Mucosa of descending colon (tissue), 3 donors: Measurements from ENCODE around the gene GLRX3. TPM values are rescaled to one million over a fixed set of nuclear protein-coding genes. Genes with fewer than 3 reads are reported as not detected.

ENCODE experiments used
- ATAC-seq: fragments of 200-7000 bp; cut with Tn5 transposase; one replicate; pipeline ENCODE4 v1.9.1; 2020; ENCODE audit warnings: mild to moderate bottlenecking, moderate library complexity
- DNase-seq, 3 donors: peaks; one replicate each; pipeline ENCODE4 v3.0.0-alpha.2; 2020
- H3K36me3 ChIP-seq: fragments of 200-600 bp; one replicate; pipeline ENCODE4 v1.8.0; 2021; ENCODE audit warnings: low read depth, mild to moderate bottlenecking
- H3K4me1 ChIP-seq: fragments of 200-600 bp; one replicate; pipeline ENCODE4 v1.8.0; 2021; ENCODE audit warnings: low read depth, mild to moderate bottlenecking
- H3K4me3 ChIP-seq: fragments of 200-600 bp; one replicate; pipeline ENCODE4 v1.8.0; 2021; ENCODE audit warnings: mild to moderate bottlenecking
- H3K9me3 ChIP-seq: fragments of 200-600 bp; one replicate; pipeline ENCODE4 v1.8.0; 2021; ENCODE audit warnings: mild to moderate bottlenecking
- CTCF ChIP-seq: fragments of 200-600 bp; IDR thresholded peaks from one replicate; pipeline ENCODE4 v1.8.0; 2022; ENCODE audit warnings: antibody characterized with exemption, mild to moderate bottlenecking
- intact Hi-C, 2 donors: fragments of 100-400 bp; cut with DNase I in 1 of 2; cut with micrococcal nuclease in 1 of 2; formaldehyde crosslinking; loops; one replicate each; pipeline versions ENCODE4 v1.11.0 to v1.11.1; 2022; cut with DNase I, micrococcal nuclease
- total RNA-seq, 3 donors: library from RNA; stranded (reverse); fragmentation: NEBNext Ultra II Directional in 2 of 3; extraction: Animal tissue kit (Norgen Biotek cat#: 25700) in 2 of 3; gene quantifications; one replicate each; pipeline versions ENCODE4 v1.2.1 to v1.2.4, GENCODE V29; 2021 to 2023
- donor health status: DM: no; HTN: no; CAD: no; lungs with moderate emphysema.
- donor health status: DM: no; HTN: no; CAD: no.
- donor health status: DM: no; HTN: yes; CAD: no.

GLRX3 gene
- total RNA-seq, 3 donors from 2014 or later, result 44.3 to 58.2 (median 57.2) TPM

- no peak for TF ChIP-seq CTCF
- H3K9me3 ChIP-seq, result no peaks in the 10 kb centered on the region
- no peaks in the 10 kb centered on the region for H3K36me3 ChIP-seq
- no peak for ATAC-seq
- intact Hi-C loops, result no loop called here
- no peak for DNase-seq
- H3K4me1 ChIP-seq, result peaks cover 2% of the 10 kb centered on the region
- no peak overlapping the region for H3K4me3 ChIP-seq
These were observed 56.2 kb downstream of the GLRX3 start for GRCh38 chr10:130192276-130192848.

GRCh38 chr10:130193033-130193432 lies 56.8 kb downstream of the GLRX3 start:
- Histone ChIP-seq H3K4me3 (no peak overlapping the region), H3K36me3 (no peaks in the 10 kb centered on the region), H3K9me3 (no peaks in the 10 kb centered on the region), H3K4me1 (peaks cover 2% of the 10 kb centered on the region)
- ATAC-seq (no peak), DNase-seq (no peak)
- intact Hi-C loops, result no loop called here
- no peak for TF ChIP-seq CTCF

GRCh38 chr10:130193493-130194193 lies 57.5 kb downstream of the GLRX3 start:
- H3K36me3 ChIP-seq, result no peaks in the 10 kb centered on the region
- intact Hi-C loops, result no loop called here
- ATAC-seq (no peak), DNase-seq (no peak)
- no peak overlapping the region for H3K4me3 ChIP-seq
- H3K4me1 ChIP-seq, result peaks cover 2% of the 10 kb centered on the region
- no peak for TF ChIP-seq CTCF
- no peaks in the 10 kb centered on the region for H3K9me3 ChIP-seq

GRCh38 chr10:130194194-130194990 lies 58.2 kb downstream of the GLRX3 start:
- Histone ChIP-seq H3K9me3 (no peaks in the 10 kb centered on the region), H3K36me3 (no peaks in the 10 kb centered on the region), H3K4me1 (peaks cover 2% of the 10 kb centered on the region), H3K4me3 (no peak overlapping the region)
- no peak for TF ChIP-seq CTCF
- ATAC-seq (no peak), DNase-seq (no peak)
- intact Hi-C loops, result no loop called here

- H3K36me3 ChIP-seq, result no peaks in the 10 kb centered on the region
- DNase-seq (no peak), ATAC-seq (no peak)
- no peak for TF ChIP-seq CTCF
- H3K9me3 ChIP-seq, result no peaks in the 10 kb centered on the region
- no peak overlapping the region for H3K4me3 ChIP-seq
- H3K4me1 ChIP-seq, result peaks cover 2% of the 10 kb centered on the region
- intact Hi-C loops, result no loop called here
These were observed 58.9 kb downstream of the GLRX3 start for GRCh38 chr10:130194991-130195645.
